PC-9 (cell line): ENCODE data around the gene GEMIN2.

ENCODE experiments used
- EZH2 ChIP-seq: fragments of 200-600 bp; sonication (generic); IDR thresholded peaks from 2 replicates; pipeline ENCODE4 v1.8.0; 2017; ENCODE audit warnings: antibody characterized with exemption, low read depth
- TF ChIP-seq, protein P1 (sequence below): fragments of 200-600 bp; sonication (generic); conservative IDR thresholded peaks from 2 replicates; pipeline ENCODE4 v1.6.1; 2017; ENCODE audit warnings: mixed run types, antibody characterized with exemption, mild to moderate bottlenecking, moderate library complexity

DNA sequence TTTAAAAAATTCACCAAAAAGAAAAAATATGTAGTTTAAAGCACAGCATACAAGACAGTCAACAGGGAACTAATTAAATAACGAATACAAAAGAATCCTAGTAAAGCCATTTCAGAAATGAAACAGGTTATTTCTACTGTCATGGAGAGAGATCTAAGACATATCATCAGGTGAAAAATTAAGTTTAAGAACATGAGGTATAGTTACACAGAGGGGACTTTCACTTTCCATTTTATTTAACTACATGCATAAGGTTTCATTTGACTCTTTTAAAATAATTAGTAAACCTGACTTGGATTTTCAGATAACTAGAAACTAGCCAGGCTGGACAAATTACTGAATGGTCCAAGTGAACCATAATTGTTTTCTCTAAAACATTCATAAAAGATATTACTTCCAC is 22.4 kb upstream of the GEMIN2 start:
- TF ChIP-seq, protein P1, sequence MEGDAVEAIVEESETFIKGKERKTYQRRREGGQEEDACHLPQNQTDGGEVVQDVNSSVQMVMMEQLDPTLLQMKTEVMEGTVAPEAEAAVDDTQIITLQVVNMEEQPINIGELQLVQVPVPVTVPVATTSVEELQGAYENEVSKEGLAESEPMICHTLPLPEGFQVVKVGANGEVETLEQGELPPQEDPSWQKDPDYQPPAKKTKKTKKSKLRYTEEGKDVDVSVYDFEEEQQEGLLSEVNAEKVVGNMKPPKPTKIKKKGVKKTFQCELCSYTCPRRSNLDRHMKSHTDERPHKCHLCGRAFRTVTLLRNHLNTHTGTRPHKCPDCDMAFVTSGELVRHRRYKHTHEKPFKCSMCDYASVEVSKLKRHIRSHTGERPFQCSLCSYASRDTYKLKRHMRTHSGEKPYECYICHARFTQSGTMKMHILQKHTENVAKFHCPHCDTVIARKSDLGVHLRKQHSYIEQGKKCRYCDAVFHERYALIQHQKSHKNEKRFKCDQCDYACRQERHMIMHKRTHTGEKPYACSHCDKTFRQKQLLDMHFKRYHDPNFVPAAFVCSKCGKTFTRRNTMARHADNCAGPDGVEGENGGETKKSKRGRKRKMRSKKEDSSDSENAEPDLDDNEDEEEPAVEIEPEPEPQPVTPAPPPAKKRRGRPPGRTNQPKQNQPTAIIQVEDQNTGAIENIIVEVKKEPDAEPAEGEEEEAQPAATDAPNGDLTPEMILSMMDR, result no peak
- TF ChIP-seq EZH2, result no peak
